ENCODE data around the gene CYP27C1.

The CYP27C1 gene

DNA sequence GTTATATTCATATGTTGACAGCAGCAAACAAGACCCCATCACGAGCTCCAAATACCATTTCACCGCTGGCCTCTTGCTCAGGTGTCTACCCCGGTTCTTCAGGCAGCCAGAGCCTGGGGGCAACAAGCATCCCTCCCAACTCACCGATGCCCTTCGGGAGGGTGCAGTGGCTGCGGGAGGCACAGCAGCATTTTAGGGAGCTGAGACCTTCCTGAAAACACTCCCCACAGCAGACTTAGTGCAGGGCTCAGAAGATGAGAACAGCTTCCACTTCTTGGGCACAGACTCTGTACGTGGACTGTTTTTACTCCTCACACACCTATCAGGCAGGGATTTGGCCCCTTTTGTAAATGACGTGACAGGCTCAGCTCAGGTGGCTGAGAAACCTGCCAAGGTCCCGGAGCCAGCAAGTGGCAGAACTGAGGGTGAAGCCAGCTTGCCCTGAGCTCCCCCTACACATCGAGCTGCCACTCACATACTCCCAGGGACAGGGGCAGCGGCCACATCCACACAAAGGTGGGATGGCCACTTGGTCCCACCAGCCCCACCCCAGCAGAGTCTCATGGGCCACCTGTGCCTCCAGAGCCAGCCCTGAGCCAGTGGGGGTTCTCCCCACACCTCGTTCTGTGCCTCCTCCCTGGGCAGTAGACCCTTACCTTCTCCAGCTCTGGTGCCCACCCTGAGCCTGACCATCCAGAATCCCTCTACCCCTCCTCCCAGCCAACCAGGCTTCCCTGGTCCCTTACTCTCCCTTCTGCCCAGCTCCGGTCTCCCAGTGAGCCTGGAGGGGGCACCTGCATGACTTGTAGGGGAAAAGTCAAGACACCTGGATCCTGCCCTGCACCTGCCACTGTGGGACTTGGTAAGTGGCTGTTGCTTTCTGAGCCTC lies 28.5 kb downstream of the CYP27C1 start:
- DNase-seq: no peak

DNA sequence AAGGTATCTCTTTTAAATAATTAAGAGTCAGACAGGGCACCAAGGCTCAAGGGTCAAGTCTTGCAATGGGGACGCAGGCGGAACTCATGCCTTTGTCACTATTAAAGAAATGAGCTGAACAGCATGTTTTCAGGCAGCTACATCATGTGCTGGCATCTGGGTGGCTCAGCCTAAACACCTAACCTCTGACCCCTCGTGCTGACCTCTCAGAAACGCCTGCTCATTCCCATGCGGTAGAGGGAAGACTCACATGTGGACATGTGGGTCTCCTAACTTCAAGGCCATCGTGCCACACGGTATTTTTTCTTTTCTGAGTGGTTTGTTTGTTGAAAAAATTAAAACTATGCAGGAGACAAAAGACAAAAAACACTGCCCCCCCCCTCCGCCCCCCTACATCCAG lies 31.3 kb downstream of the CYP27C1 start:
- no peak for DNase-seq

GRCh38 chr2:127187831-127188230 lies 32.3 kb downstream of the CYP27C1 start:
- DNase-seq: no peak

DNA sequence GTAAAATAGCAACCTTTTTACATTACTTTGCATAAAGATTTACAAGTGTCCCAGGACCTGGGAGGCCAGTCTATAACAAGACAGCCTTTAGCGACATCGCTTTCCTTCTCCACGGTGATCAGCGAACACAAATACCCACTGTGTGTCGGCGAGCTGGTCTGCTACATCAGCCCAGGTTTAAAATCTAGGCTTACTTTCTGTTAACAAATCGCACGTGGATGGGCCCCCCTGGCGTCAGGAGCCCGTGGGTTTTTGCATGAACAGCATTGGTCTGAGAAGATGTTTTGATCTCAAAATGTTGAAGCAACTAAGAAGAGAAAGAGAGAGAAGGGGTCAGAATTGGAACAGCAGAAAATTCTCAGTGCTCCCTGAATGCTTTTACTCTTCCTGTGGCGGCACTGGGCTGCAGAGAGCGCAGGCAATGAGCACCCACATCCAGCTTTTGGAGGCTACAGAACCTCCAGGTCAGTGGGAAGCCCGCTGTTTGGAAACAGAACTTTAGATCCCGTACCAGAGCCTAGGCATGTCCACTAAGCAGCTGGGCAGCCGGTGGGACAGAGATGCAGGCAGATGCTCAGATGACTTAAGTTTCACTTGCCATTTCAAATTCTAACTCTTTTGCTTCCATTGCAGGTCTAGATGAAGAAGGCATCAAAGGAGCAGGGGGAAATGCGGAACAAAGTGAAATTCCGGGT lies 32.9 kb downstream of the CYP27C1 start:
- no peak for DNase-seq

- DNase-seq: no peak
These were observed 34.4 kb downstream of the CYP27C1 start for GRCh38 chr2:127185705-127186104.

- DNase-seq: no peak
These were observed 35.0 kb downstream of the CYP27C1 start for GRCh38 chr2:127185093-127185492.

DNA sequence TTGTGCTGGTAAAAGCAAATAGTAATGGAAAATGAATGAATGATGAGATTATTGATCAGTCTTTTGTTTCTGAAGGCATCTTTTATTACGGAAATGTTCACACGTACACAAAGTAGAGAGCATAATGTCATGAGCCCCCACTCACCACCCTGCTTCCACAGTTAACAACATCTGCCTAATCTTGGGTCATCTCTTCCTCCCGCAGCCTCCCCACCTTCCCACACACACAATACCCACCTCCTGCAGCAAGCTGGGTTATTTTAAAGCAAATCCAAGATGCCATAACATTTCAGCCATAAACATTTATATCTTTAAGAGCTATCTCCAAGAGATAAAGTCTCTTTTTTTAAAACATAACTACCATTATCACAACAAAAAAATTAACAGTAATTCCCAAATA lies 36.3 kb downstream of the CYP27C1 start:
- DNase-seq: no peak

- DNase-seq: no peak
These were observed 37.3 kb downstream of the CYP27C1 start for GRCh38 chr2:127182626-127183458.

DNA sequence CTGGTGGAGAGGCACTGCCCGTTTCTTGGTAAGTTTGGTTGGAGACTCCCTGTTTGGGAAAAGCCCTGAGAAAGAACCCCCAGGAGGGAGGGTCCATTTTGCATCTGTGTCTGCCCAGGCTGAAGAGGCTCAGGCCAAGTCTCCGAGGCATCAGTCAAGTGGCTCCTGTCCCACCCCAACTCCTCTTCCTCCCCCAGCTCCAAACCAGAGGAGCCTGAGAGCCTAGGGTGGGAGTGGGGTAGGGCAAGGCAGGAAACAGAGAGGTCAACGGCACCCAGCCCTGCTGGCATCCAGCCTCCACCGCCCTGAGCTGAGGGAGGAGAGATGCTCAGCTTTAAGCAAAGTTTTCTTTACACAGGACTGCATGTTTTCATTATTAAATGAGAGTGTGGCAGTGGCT lies 38.2 kb downstream of the CYP27C1 start:
- no peak for DNase-seq

- no peak for DNase-seq
These were observed 40.3 kb downstream of the CYP27C1 start for GRCh38 chr2:127179766-127180165.

GRCh38 chr2:127177617-127178263 lies 42.4 kb downstream of the CYP27C1 start:
- no peak for DNase-seq

DNA sequence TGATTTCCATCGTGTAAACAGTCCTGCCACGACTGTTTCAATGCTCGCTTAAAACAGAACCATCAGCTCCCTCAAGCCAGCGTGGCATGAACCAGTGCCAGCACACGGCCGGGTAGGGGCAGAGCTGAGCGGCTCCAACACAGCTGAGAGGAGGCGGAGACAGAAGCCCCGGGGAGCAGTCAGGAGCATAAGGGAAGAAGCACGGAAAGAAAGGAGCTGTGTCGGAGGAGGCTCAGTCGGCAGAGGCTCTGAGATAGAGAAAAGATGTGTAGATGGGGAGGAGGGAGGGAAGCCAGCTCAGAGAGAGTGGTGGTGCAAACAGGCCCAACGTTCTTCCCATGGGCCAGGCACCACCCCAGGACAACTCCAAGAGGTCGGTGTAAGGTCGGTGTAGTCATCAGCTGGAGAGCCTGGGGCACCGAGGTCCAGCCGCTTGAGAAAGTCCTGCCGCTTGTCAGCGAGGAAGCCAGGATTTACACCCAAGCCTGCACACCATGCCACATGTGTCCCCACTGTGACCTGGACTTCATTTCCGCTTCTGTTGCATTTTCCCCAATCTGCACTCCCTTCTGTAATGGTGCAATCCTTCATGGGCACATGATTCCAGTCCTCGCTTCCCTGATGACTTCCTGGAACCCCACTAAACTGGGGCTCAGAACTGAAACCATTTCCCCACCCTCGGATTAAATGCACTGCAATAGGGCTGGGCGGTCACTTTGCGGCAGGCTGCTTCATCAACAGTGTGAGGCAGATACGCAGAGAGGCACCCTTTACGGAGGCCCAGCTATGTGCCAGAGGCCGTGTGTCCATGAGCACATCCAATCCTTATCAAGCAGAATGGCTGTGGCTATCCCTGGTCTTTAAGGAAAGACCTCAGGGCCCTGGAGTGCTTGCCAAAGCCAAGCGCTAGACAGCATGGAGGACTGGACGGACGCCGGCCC lies 43.5 kb downstream of the CYP27C1 start:
- no peak for DNase-seq

DNA sequence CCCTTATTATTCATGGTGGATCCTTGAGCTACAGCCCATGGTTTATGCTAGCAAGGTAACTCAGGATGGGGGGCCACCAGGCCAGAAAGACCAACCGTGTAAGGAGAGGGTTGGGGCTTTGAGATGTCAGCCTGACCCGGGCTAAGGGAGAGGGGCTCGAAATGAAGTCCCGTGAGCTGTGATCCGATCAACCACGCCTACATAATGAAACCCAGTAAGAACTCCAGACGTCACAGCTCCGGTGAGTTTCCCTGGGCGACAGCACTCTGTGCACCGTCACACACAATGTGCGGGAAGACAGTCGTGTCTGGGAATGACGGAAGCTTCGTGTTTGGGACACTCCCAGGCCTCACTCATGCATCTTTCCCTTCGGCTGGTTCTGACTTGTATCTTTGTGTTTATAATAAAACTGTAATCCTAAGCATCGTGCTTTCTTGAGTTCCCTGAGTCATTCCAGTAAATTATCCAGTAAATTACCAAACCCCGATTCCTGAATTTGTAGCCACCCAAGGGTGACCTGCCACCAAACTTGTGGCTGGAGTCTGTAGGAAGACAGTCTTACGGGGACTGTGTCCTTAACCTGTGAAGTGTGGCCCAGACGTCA lies 44.2 kb downstream of the CYP27C1 start:
- no peak for DNase-seq

GRCh38 chr2:127175041-127175721 lies 44.9 kb downstream of the CYP27C1 start:
- no peak for DNase-seq

- no peak for DNase-seq
These were observed 45.5 kb downstream of the CYP27C1 start for GRCh38 chr2:127174640-127175039.

GRCh38 chr2:127174136-127174535 lies 46.0 kb downstream of the CYP27C1 start:
- no peak for DNase-seq

GRCh38 chr2:127173057-127173456 lies 47.0 kb downstream of the CYP27C1 start:
- DNase-seq: no peak

DNA sequence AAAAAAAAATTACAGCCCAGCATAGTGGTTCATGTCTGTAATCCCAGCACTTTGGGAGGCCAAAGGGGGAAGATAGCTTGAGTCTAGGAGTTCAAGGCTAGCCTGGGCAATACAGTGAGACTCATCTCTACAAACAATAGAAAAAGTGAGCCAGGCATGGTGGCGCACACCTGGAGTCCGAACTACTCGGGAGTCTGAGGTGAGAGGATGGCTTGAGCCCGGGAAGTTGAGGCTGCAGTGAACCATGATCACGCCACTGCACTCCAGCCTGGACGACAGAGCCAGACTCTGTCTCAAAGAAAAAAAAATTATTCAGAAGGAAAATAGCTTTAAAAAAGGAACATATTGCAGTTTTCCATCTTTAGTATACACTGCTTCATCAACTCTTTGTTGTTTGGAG lies 47.8 kb downstream of the CYP27C1 start:
- DNase-seq: no peak

GRCh38 chr2:127170452-127171197 lies 49.5 kb downstream of the CYP27C1 start:
- no peak for DNase-seq

DNA sequence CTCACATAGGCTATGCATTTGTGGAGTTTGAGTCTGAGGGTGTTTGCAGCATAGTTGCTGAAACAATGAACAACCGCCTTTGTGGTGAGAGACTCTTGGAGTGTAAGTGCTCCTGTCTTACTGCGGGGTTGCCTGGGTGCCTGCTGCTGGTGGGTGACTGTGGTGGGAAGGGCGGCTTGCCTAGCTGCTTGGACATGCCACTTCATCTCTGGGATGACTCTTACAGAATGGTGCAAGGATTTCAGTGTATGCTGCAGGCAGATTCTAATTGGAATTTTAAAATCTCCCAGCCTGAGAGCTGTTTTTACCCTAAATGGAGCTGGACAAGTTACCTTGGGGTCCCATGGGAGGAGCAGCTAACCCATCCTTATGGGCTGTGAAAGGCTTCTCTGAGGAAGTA lies 50.1 kb downstream of the CYP27C1 start:
- DNase-seq: no peak

Measured in NK-92 treated with Interleukin-12 subunit alpha and Interleukin-12 subunit beta, amount 100 ng/mL, for 24 hours (cell line).